ENCODE data around the gene CFAP299. TPM values are rescaled to one million over a fixed set of nuclear protein-coding genes. Genes with fewer than 3 reads are reported as not detected.

Gene CFAP299
- total and polyA plus RNA-seq, 2 of the 13 experiments (the other 11 are each of a cell fraction or from before 2014, with no cell fraction given) = not detected

- FAIRE-seq (no peak), DNase-seq (ENCODE audit: low spot score) (no peak), ATAC-seq (no peak)
- intact Hi-C loops (cut with micrococcal nuclease; ENCODE audit: unreplicated experiment) = no loop called here
- Histone ChIP-seq H3K4me1 (ENCODE audit: insufficient read depth, low read length) (no peaks in the 10 kb centered on the region), H3K79me2 (ENCODE audit: insufficient read depth, low read length) (no peaks in the 10 kb centered on the region), H2AFZ (ENCODE audit: low read length) (no peak overlapping the region), H3K27ac (ENCODE audit: extremely low read length, insufficient read depth, low read length) (no peak overlapping the region), H3K36me3 (replicated peaks in 1 of 2; ENCODE audit: control insufficient read depth in 1 of 2, insufficient read depth in 2 of 2, low read length in 2 of 2) (no peaks in the 10 kb centered on the region), H3K4me2 (ENCODE audit: low read depth, low read length) (no peak overlapping the region), H3K27me3 (ENCODE audit: control insufficient read depth in 1 of 2, insufficient read depth in 2 of 2, low read length in 2 of 2) (no peaks in the 10 kb centered on the region), H3K9me3 (ENCODE audit: low read length) (no peaks in the 10 kb centered on the region; the same call in 1 of the 2 replicates), H4K20me1 (ENCODE audit: insufficient read depth, low read length) (no peaks in the 10 kb centered on the region), H3K4me3 (replicated peaks in 1 of 3; ENCODE audit: insufficient read depth in 1 of 3, low read depth in 2 of 3, low read length in 3 of 3) (no peak overlapping the region), H3K9ac (ENCODE audit: insufficient read depth, low read depth, low read length) (no peak overlapping the region)
- ChIA-PET CTCF (ENCODE audit: low intra/inter-chr PET ratio, low total read pairs) (no interaction called here), POLR2A (no interaction called here)
- in situ Hi-C loops (cut with HindIII; ENCODE audit: extremely low pct_ligation_motif_present, low pct_unique_long_range_greater_than_20kb) = no loop called here
- TF ChIP-seq BRD4 (CRISPR knock-in tag; IDR thresholded peaks at IDR 0.05) (no peak), ZNF546 (CRISPR knock-in tag; conservative IDR thresholded peaks at IDR 0.05) (no peak), ZFP36 (IDR thresholded peaks at IDR 0.05; ENCODE audit: borderline replicate concordance, low read depth, low read length, partially characterized antibody) (no peak), HBP1 (CRISPR knock-in tag; IDR thresholded peaks at IDR 0.05; ENCODE audit: low read depth) (no peak), MZF1 (CRISPR knock-in tag; IDR thresholded peaks at IDR 0.05; ENCODE audit: borderline replicate concordance) (no peak), ETV6 (CRISPR knock-in tag; conservative IDR thresholded peaks at IDR 0.05) (no peak), FOXA1 (IDR thresholded peaks at IDR 0.05) (no peak), FOXA1 (CRISPR knock-in tag; IDR thresholded peaks at IDR 0.05) (no peak), TCF7 (IDR thresholded peaks at IDR 0.05; ENCODE audit: low read depth) (no peak), ZNF773 (CRISPR knock-in tag; IDR thresholded peaks at IDR 0.05; ENCODE audit: borderline replicate concordance) (no peak), PRDM10 (CRISPR knock-in tag; IDR thresholded peaks at IDR 0.05; ENCODE audit: low read depth) (no peak), E2F1 (CRISPR knock-in tag; IDR thresholded peaks at IDR 0.05) (no peak), FOXK2 (IDR thresholded peaks at IDR 0.05) (no peak), TFDP2 (CRISPR knock-in tag; IDR thresholded peaks at IDR 0.05) (no peak), ZNF784 (CRISPR knock-in tag; IDR thresholded peaks at IDR 0.05; ENCODE audit: borderline replicate concordance) (no peak), DNMT1 (CRISPR knock-in tag; IDR thresholded peaks at IDR 0.05) (no peak), ZNF616 (CRISPR knock-in tag; IDR thresholded peaks at IDR 0.05; ENCODE audit: low read depth) (no peak)
- no TSS peak for BruUV-seq (replicated peaks)
Observed at GRCh38 chr4:80343887-80344286, 8.4 kb downstream of the CFAP299 start.

All from HepG2 (cell line).